Endothelial cell (in vitro differentiated cells): ENCODE results near the gene KIAA1217. TPM values are rescaled to one million over a fixed set of nuclear protein-coding genes. Genes with fewer than 3 reads are reported as not detected.

Experiments
- DNase-seq: peaks from one replicate; pipeline ENCODE4 v3.0.0; 2021; ENCODE audit warnings: low spot score
- H3K27ac Mint-ChIP-seq: one replicate; pipeline ENCODE4 v1.8.0; 2021; ENCODE audit warnings: mixed read lengths, inconsistent platforms; ENCODE audit not compliant: unreplicated experiment
- H3K27me3 Mint-ChIP-seq: one replicate; pipeline ENCODE4 v1.8.0; 2021; ENCODE audit warnings: mild to moderate bottlenecking, moderate library complexity, mixed read lengths, inconsistent platforms; ENCODE audit not compliant: unreplicated experiment
- H3K36me3 Mint-ChIP-seq: one replicate; pipeline ENCODE4 v1.8.0; 2021; ENCODE audit warnings: mild to moderate bottlenecking, low read depth, mixed read lengths, inconsistent platforms; ENCODE audit not compliant: unreplicated experiment
- H3K4me1 Mint-ChIP-seq: one replicate; pipeline ENCODE4 v1.8.0; 2021; ENCODE audit warnings: mild to moderate bottlenecking, mixed read lengths, inconsistent platforms; ENCODE audit not compliant: unreplicated experiment
- H3K4me3 Mint-ChIP-seq: one replicate; pipeline ENCODE4 v1.8.0; 2021; ENCODE audit warnings: mild to moderate bottlenecking, mixed read lengths, inconsistent platforms; ENCODE audit not compliant: unreplicated experiment
- H3K9me3 Mint-ChIP-seq: one replicate; pipeline ENCODE4 v1.8.0; 2021; ENCODE audit warnings: mixed read lengths, inconsistent platforms; ENCODE audit not compliant: unreplicated experiment
- total RNA-seq: library from RNA; stranded (reverse); fragmentation: NEBNext Ultra II Directional; extraction: Animal tissue kit (Norgen Biotek cat#: 25700); gene quantifications from one replicate; pipeline ENCODE4 v1.2.1, GENCODE V29; 2021; ENCODE audit not compliant: unreplicated experiment
- TF ChIP-seq, protein P1 (sequence below): fragments of 200-600 bp; sonication (generic); IDR thresholded peaks from one replicate; pipeline ENCODE4 v1.5.0; 2021; ENCODE audit warnings: antibody characterized with exemption; ENCODE audit not compliant: unreplicated experiment

The KIAA1217 gene
- total RNA-seq, 1 donor from 2014 or later = 70.8 TPM

DNA sequence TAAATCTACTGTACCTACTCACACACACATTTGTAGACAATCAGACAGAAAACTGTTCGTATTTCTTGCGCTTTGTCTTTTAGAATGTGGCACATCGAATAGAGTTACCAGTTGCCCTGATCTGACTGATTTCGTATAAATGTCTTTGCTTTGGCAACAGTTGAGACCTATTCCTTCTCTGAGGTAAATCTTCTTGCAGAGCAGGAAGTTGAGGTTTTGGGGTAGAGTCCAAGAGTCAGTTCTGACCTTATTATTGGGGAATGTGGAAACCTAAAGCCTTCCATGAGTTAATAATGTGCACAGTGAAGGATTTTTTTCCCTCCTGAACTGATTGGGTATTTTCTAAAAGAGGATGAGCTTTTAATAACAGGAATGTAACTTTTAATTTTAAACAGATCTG lies 135.3 kb downstream of the KIAA1217 start:
- H3K27ac Mint-ChIP-seq = no peak overlapping the region
- H3K4me3 Mint-ChIP-seq = no peak overlapping the region
- peaks cover 16% of the 10 kb centered on the region for H3K4me1 Mint-ChIP-seq
- H3K9me3 Mint-ChIP-seq = no peaks in the 10 kb centered on the region
- peaks cover 10% of the 10 kb centered on the region for H3K36me3 Mint-ChIP-seq
- TF ChIP-seq, protein P1, sequence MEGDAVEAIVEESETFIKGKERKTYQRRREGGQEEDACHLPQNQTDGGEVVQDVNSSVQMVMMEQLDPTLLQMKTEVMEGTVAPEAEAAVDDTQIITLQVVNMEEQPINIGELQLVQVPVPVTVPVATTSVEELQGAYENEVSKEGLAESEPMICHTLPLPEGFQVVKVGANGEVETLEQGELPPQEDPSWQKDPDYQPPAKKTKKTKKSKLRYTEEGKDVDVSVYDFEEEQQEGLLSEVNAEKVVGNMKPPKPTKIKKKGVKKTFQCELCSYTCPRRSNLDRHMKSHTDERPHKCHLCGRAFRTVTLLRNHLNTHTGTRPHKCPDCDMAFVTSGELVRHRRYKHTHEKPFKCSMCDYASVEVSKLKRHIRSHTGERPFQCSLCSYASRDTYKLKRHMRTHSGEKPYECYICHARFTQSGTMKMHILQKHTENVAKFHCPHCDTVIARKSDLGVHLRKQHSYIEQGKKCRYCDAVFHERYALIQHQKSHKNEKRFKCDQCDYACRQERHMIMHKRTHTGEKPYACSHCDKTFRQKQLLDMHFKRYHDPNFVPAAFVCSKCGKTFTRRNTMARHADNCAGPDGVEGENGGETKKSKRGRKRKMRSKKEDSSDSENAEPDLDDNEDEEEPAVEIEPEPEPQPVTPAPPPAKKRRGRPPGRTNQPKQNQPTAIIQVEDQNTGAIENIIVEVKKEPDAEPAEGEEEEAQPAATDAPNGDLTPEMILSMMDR = no peak
- no peak for DNase-seq
- H3K27me3 Mint-ChIP-seq = no peaks in the 10 kb centered on the region

DNA sequence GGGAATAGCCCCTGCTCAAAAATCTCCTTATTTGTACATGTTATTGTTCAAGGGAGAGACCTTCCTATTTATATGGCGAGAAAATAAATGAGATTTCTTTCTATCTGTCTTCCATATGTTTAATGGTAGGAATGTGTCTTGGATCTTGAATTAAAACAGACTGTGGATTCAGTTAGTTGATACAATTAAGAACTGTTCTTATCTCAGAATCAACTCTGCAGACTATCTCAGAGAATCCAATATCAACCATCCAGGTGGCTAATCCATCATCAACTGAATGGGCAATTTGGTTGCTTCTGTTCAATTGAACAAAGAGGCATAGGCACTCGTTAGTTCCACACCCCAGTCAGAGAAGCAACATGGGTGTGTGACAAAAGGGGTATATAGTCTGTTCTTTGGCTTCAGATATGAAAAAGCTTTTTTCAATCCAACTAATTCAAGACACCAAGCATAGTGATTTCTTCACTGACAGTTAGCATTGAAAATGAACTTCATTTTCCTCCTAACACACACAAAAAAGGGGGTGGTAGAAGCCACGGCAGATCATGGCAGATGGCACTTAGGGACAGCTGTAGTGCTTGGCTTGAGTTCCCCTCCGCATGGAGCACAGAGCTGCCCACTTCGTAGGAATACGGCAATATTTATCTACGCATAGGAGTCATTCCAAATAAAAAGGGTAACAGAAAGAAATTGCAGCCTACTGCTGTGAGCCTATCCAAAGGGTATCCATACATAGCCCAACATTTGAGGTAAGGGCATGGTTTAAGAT lies 135.9 kb downstream of the KIAA1217 start:
- Mint-ChIP-seq H3K36me3 (peaks cover 10% of the 10 kb centered on the region), H3K9me3 (no peaks in the 10 kb centered on the region), H3K27me3 (peaks cover 2% of the 10 kb centered on the region), H3K4me1 (peaks cover 22% of the 10 kb centered on the region), H3K4me3 (no peak overlapping the region), H3K27ac (no peak overlapping the region)
- no peak for DNase-seq
- TF ChIP-seq, protein P1 = no peak

DNA sequence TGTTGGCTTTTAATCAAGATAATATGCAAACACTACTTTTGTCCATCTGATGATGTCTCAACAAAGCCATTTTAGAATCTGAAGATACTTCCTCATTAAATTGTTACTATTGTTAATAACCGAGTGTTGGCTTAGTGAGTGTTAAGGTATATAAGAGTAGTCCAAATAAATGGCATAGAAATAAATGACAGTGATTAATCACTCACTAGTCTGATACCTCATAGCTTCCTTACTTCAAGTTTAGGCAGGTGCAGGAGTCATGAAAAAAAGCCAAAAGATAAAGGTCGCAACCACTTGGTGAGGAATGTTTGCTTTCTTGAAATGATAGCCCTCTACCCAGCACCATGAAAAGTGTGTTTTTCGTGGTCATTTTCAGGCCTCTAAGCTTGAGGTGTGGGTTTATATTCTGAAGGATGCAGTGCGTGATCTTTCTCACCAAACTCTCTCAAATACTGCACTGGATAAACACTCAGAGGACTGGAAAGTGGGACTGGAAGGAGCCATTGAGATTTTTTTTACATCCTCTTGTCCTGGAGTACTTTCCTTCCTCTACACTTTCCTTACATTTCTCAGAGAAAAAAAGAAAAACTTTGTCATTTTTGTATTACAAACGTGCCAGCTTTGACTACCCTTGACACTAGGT lies 138.1 kb downstream of the KIAA1217 start:
- H3K4me3 Mint-ChIP-seq = no peak overlapping the region

DNA sequence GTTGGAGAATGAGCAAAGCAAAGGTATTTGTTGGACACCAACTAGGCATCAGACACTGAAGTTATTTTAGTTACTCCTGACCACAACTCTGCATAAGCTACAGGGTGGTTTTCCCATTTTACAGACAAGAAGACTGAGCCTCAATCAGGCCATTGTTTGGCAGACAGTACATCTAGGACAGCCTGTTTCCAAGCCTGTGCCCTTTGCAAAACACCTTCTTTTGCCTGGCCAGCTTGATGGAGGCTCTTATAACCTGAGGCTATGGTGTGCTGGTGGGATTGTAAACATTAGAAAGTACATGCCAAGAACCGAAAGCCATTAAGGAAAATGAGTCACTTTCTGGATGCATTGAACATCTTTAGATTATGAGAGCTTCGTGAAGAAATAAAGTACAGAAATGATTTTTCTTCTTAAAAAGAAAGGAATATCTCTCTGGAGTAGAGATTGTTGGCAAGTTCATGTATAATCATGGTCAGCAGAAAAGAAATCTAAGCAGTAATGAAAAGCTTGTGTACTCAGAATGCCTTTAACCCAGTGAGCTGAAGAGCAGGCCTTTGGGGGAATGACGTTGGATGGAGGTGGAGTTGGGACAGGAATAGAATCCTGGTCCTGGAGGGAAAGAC lies 140.6 kb downstream of the KIAA1217 start:
- Mint-ChIP-seq H3K36me3 (peaks cover 9% of the 10 kb centered on the region), H3K9me3 (no peaks in the 10 kb centered on the region), H3K4me3 (no peak overlapping the region), H3K4me1 (peaks cover 48% of the 10 kb centered on the region), H3K27ac (peak overlapping the region; percentile 82), H3K27me3 (peaks cover 2% of the 10 kb centered on the region)
- DNase-seq = no peak
- TF ChIP-seq, protein P1 = no peak

More for the DNA sequence above, 138.1 kb downstream of the KIAA1217 start:
- Mint-ChIP-seq H3K9me3 (no peaks in the 10 kb centered on the region), H3K27ac (no peak overlapping the region), H3K4me1 (peaks cover 41% of the 10 kb centered on the region), H3K27me3 (peaks cover 2% of the 10 kb centered on the region), H3K36me3 (peaks cover 9% of the 10 kb centered on the region)
- no peak for DNase-seq
- TF ChIP-seq, protein P1 = no peak
